KOPT-K1 (cell line): ENCODE measurements around the gene VAV3.

ENCODE experiments used
- H3K27ac ChIP-seq: fragments of 200-600 bp; sonication (generic); 2 replicates; pipeline ENCODE4 v1.5.1; 2016; ENCODE audit warnings: antibody characterized with exemption, mild to moderate bottlenecking, low read depth, low read length; ENCODE audit not compliant: poor library complexity, severe bottlenecking
- H3K36me3 ChIP-seq: fragments of 200-600 bp; sonication (generic); 2 replicates; pipeline ENCODE4 v1.5.1; 2017; ENCODE audit warnings: antibody characterized with exemption, mild to moderate bottlenecking, low read length, moderate library complexity; ENCODE audit not compliant: insufficient read depth
- H3K9me3 ChIP-seq: fragments of 200-600 bp; sonication (generic); 2 replicates; pipeline ENCODE4 v1.5.1; 2017; ENCODE audit warnings: antibody characterized with exemption, low read length, mild to moderate bottlenecking; ENCODE audit not compliant: insufficient read depth, poor library complexity, severe bottlenecking

The VAV3 gene

GRCh38 chr1:107795441-107795840 is 169.5 kb downstream of the VAV3 start:
- Histone ChIP-seq H3K36me3 (no peaks in the 10 kb centered on the region), H3K27ac (no peak overlapping the region), H3K9me3 (peaks cover under 1% of the 10 kb centered on the region)

DNA sequence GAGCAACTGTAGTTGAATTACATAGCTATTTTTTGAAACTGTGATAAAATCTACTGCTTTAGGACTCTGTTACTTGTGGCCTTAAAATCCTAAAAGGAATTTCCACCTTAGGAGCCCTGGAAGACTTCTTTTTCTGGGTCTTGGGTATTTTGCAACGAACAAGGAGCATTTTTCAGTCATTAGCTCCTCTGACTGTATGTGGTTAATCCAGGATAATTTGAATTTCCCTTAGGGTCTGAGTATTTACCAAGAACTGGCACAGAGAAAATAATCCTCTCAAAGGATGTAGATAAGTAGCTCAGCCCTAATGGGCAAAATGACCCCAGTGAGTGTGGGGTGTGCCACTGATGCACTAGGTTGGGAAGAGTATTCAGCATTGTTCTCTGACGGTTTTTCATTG is 170.4 kb downstream of the VAV3 start:
- Histone ChIP-seq H3K9me3 (no peaks in the 10 kb centered on the region), H3K36me3 (no peaks in the 10 kb centered on the region), H3K27ac (no peak overlapping the region)

GRCh38 chr1:107793896-107794453 is 171.0 kb downstream of the VAV3 start:
- no peaks in the 10 kb centered on the region for H3K36me3 ChIP-seq
- H3K9me3 ChIP-seq = no peaks in the 10 kb centered on the region
- no peak overlapping the region for H3K27ac ChIP-seq

- H3K36me3 ChIP-seq = no peaks in the 10 kb centered on the region
- no peaks in the 10 kb centered on the region for H3K9me3 ChIP-seq
- H3K27ac ChIP-seq = no peak overlapping the region
These were observed 173.6 kb downstream of the VAV3 start for GRCh38 chr1:107791348-107791747.

- Histone ChIP-seq H3K9me3 (no peaks in the 10 kb centered on the region), H3K27ac (peak overlapping the region; percentile 28), H3K36me3 (no peaks in the 10 kb centered on the region)
These were observed 175.0 kb downstream of the VAV3 start for GRCh38 chr1:107789817-107790524.

GRCh38 chr1:107788206-107789202 is 176.5 kb downstream of the VAV3 start:
- no peaks in the 10 kb centered on the region for H3K9me3 ChIP-seq
- H3K27ac ChIP-seq = peak overlapping the region; percentile 59
- H3K36me3 ChIP-seq = no peaks in the 10 kb centered on the region

DNA sequence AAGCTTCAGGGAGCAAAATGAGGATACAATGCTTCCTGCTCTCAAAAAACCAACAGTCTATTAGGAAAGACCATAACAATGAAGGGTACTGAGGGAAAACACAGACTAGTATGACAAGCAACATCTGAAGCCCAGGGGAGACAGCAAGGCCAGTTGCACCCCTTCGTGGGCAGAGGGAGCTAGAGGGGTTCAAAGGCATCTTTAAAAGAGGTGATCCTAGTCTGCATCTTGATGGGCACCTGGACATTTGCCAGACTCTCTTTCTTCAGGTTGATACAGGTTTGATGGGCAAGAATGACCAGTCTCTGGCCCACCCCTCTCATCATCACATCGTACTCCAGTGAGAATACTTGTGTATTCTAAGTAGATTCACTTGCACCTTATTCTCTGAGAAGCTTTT is 177.7 kb downstream of the VAV3 start:
- peak overlapping the region; percentile 71 for H3K27ac ChIP-seq
- no peaks in the 10 kb centered on the region for H3K9me3 ChIP-seq

DNA sequence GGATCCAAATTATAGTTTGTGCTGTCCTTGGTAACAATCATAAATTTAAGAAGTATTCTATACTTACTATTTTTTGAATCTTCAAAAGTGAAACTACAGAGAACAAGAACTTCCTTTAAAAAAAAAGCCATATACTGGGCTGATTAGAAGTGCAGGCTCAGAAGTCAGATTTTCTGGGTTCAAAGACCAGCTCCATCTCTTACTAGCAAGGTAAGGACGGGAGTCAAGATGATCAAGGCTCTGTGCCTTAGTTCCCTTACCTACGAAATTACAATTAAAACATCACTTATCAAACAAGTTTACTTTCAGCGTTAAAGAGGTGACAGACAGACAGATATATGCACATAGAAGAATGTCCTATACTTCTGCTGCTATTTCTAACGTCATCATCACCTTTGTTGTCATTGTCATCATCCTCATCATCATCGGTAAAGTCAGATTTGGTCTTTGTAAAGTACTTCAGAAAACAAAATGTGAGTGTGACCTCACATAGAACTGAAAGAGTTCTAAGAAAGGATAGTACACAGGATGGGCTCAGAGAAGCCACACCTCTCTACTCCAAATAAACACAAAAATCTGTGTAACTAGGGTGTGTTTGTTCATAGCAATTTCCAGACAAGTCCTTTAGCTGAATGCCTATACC is 178.7 kb downstream of the VAV3 start:
- H3K9me3 ChIP-seq = no peaks in the 10 kb centered on the region
- no peaks in the 10 kb centered on the region for H3K36me3 ChIP-seq
- H3K27ac ChIP-seq = peak overlapping the region; percentile 71

More for the DNA sequence above, 177.7 kb downstream of the VAV3 start:
- H3K36me3 ChIP-seq = no peaks in the 10 kb centered on the region

GRCh38 chr1:107785496-107786202 is 179.3 kb downstream of the VAV3 start:
- Histone ChIP-seq H3K27ac (peak overlapping the region; percentile 71), H3K9me3 (no peaks in the 10 kb centered on the region), H3K36me3 (no peaks in the 10 kb centered on the region)

- no peaks in the 10 kb centered on the region for H3K9me3 ChIP-seq
- peak overlapping the region; percentile 17 for H3K27ac ChIP-seq
- no peaks in the 10 kb centered on the region for H3K36me3 ChIP-seq
These were observed 182.6 kb downstream of the VAV3 start for GRCh38 chr1:107782217-107782845.

GRCh38 chr1:107781245-107781644 is 183.7 kb downstream of the VAV3 start:
- no peak overlapping the region for H3K27ac ChIP-seq
- no peaks in the 10 kb centered on the region for H3K36me3 ChIP-seq
- H3K9me3 ChIP-seq = no peaks in the 10 kb centered on the region

GRCh38 chr1:107777664-107778047 is 187.3 kb downstream of the VAV3 start:
- Histone ChIP-seq H3K9me3 (no peaks in the 10 kb centered on the region), H3K36me3 (no peaks in the 10 kb centered on the region), H3K27ac (no peak overlapping the region)

DNA sequence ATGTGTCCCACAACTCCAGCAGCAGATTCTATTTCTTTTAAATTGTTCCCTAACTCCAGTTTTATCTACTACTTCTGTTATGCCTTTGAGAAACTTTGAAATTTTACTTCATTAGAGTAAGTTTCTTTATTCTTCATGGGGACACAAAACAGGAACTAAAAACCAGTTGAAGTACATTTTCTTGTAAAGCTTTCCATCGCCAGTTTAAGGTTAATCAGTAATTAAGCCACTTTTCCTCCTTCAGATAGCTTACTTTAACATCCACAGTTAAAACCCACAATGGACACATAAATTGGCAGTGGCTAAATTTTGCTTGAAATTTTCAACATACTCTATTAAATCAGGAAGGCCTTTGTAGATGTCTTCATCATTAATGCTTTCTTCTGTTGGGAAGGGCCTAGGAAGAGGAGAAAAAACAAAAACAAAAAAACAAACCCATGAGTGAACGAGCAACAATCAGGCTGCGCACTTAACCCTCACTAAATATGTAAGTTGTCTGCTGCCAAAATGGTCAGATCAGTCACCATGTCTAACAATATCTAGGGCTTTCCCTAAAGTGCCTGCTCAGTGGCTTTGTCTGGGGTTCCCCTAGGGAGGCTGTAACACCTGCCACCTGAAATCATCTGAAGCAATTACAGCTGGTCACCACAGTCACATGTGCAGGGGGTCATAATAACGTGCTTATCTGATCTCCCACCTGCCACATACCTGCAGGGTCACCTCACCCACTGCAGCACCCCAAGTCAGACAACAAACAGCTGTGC is 187.9 kb downstream of the VAV3 start:
- Histone ChIP-seq H3K27ac (no peak overlapping the region), H3K36me3 (no peaks in the 10 kb centered on the region), H3K9me3 (no peaks in the 10 kb centered on the region)
